Measurements from ENCODE around the gene NCKAP1.

DNA sequence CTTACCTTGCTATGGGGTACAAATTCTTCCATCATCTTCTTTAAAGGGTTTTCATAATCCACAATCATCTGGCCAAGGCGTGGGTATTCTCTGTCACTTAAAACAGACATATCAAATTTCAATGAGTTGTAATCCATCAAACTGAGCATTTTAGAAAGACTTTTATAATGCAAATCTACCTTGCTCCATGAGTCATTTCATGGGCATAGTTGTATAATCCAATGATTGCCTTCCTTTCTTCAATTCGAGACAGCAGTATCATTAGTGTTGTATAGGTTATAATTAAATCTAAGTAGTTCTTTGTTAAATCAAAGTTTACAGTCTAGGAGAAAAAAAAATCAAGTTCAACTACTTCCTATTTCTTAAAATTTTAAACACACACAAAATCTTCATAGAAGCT is 36.3 kb downstream of the NCKAP1 start:
- TF ChIP-seq EZH2 (IDR thresholded peaks at IDR 0.05; ENCODE audit: low read length, unreplicated experiment) (no peak), EZH2phosphoT487 (IDR thresholded peaks at IDR 0.05; ENCODE audit: borderline replicate concordance, low read length) (no peak)
- TF ChIP-seq, protein P1, sequence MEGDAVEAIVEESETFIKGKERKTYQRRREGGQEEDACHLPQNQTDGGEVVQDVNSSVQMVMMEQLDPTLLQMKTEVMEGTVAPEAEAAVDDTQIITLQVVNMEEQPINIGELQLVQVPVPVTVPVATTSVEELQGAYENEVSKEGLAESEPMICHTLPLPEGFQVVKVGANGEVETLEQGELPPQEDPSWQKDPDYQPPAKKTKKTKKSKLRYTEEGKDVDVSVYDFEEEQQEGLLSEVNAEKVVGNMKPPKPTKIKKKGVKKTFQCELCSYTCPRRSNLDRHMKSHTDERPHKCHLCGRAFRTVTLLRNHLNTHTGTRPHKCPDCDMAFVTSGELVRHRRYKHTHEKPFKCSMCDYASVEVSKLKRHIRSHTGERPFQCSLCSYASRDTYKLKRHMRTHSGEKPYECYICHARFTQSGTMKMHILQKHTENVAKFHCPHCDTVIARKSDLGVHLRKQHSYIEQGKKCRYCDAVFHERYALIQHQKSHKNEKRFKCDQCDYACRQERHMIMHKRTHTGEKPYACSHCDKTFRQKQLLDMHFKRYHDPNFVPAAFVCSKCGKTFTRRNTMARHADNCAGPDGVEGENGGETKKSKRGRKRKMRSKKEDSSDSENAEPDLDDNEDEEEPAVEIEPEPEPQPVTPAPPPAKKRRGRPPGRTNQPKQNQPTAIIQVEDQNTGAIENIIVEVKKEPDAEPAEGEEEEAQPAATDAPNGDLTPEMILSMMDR (conservative IDR thresholded peaks at IDR 0.05; ENCODE audit: low read depth, low read length), result no peak
